ENCODE measurements around the gene CRABP1. TPM values are rescaled to one million over a fixed set of nuclear protein-coding genes. Genes with fewer than 3 reads are reported as not detected.

The CRABP1 gene
- total RNA-seq, 4 donors from 2014 or later = 19.6 to 211 (median 105) TPM

DNA sequence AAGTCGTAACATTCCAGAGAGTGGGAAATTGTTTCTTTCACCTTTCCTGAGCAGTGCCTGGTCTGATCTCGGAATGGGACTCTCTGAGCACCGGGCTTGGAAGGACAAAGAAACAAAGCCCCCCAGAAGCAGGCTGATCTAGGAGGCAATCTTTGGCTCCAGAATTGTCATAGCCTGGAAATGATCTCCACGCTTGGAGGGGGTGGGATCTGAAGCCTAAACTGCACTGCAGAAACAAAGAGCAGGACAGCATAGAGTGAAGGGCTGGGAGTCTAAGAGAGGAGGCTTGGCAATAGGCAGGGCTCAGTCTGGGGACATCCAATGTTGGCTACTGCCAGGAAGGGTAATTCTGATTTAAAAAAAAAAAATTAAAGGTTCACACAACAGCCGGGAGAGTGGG, 1.9 kb downstream of the CRABP1 start:
- Histone ChIP-seq H3K4me3 (replicated peaks in 1 of 3) (no peak overlapping the region), H3K27ac (peak overlapping the region; percentile 61 to 97 (median 88)), H3K27me3 (no peaks in the 10 kb centered on the region), H3K4me1 (peaks cover 17 to 29% of the 10 kb centered on the region in 2 donors), H3K36me3 (no peaks in the 10 kb centered on the region), H3K9me3 (no peaks in the 10 kb centered on the region)
- intact Hi-C loops (cut with DNase I) = no loop called here
- no peak for TF ChIP-seq POLR2A (IDR thresholded peaks at IDR 0.05)
- TF ChIP-seq, protein P1, sequence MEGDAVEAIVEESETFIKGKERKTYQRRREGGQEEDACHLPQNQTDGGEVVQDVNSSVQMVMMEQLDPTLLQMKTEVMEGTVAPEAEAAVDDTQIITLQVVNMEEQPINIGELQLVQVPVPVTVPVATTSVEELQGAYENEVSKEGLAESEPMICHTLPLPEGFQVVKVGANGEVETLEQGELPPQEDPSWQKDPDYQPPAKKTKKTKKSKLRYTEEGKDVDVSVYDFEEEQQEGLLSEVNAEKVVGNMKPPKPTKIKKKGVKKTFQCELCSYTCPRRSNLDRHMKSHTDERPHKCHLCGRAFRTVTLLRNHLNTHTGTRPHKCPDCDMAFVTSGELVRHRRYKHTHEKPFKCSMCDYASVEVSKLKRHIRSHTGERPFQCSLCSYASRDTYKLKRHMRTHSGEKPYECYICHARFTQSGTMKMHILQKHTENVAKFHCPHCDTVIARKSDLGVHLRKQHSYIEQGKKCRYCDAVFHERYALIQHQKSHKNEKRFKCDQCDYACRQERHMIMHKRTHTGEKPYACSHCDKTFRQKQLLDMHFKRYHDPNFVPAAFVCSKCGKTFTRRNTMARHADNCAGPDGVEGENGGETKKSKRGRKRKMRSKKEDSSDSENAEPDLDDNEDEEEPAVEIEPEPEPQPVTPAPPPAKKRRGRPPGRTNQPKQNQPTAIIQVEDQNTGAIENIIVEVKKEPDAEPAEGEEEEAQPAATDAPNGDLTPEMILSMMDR (IDR thresholded peaks at IDR 0.05) = no peak
- 64 to 74% methylated on average over 5 of the region's 5 CpGs for WGBS, 2 donors
- DNase-seq = no peak

DNA sequence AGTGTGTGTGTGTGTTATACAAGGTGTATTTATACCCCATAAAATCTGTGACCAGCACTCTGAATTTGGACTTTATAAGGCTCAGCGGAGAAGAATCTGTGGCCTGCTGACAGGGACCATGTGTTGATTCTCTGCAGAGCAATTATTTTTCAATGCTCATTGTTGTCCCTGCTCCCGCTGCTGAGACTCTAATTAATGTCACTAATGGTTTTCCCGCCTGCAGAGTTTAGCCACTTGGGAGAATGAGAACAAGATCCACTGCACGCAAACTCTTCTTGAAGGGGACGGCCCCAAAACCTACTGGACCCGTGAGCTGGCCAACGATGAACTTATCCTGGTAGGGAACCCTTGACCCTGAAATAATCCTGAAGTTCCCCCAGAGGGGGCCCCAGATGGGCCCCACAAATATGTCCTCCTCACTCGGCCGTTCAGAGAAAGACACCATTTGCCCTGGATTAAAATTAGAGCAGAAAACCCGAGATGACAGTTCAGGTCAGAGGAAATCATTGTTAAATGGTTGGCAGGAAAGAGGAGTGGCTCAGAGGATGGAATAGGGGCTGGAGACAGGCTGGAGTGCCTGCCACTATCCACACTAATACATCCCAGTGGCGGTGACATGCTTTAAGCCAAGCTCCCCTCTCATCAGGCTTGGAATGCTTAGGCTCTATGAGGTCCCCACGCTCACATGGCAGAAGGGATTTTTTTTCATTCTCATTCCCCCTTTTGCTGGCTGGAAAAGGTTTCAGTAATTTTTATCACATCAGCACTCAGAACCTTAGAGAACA, 3.3 kb downstream of the CRABP1 start:
- WGBS, 2 donors = 85 to 89% methylated on average over 12 of the region's 12 CpGs
- TF ChIP-seq POLR2A (IDR thresholded peaks at IDR 0.05) = no peak
- TF ChIP-seq, protein P1 (IDR thresholded peaks at IDR 0.05) = no peak
- Histone ChIP-seq H3K9me3 (no peaks in the 10 kb centered on the region), H3K27me3 (no peaks in the 10 kb centered on the region), H3K4me3 (replicated peaks in 1 of 3) (no peak overlapping the region), H3K4me1 (peaks cover 28 to 35% of the 10 kb centered on the region in 2 donors), H3K27ac (peak overlapping the region in 1 of 3 donors; percentile 97), H3K36me3 (no peaks in the 10 kb centered on the region)
- DNase-seq = no peak
- intact Hi-C loops (cut with DNase I) = no loop called here

DNA sequence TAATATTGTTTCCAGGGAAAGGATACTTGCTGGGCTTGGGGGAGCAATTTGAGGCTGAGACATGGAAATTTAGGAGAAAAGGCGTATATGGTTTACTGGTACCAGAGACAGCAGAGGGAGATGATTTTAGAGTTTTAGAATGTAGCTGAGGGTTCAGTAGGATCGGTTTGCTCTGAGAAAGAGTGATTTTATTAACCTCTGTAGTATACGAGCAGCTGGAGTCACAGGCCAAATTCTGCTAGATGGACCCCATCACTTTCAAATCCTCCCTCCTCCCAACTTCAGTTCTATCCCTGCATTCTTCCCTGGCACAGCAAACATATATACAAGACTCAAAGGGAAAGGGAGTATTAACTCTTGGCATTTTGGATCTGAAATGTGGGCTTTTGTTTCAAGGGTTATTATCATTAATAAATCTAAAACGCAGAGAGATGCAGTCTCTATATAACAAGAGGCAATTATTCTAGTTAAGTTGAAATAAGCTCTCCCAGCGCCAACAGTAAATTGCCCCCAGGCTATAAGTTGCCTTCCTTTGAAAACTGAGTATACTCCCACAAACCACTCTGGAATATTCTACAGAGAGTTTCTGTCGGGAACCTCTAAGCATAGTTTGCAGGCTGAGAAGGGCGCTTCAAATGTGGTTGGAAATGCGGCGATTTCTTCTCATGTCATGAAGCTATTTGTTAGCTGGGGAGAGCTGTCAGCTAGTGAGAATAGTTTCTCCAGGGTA, 5.4 kb downstream of the CRABP1 start:
- intact Hi-C loops (cut with DNase I) = no loop called here
- DNase-seq = no peak
- peak overlapping the region; percentile 25 to 94 (median 94) for H3K27ac ChIP-seq
- TF ChIP-seq POLR2A (IDR thresholded peaks at IDR 0.05) = no peak
- TF ChIP-seq, protein P1 (IDR thresholded peaks at IDR 0.05) = no peak
- WGBS, 2 donors = 89 to 90% methylated on average over 9 of the region's 9 CpGs
- no peaks in the 10 kb centered on the region for H3K27me3 ChIP-seq
- H3K9me3 ChIP-seq = no peaks in the 10 kb centered on the region
- no peaks in the 10 kb centered on the region for H3K36me3 ChIP-seq
- H3K4me1 ChIP-seq = peaks cover 25 to 39% of the 10 kb centered on the region in 2 donors
- H3K4me3 ChIP-seq (replicated peaks in 1 of 3) = no peak overlapping the region

GRCh38 chr15:78347586-78348543, 7.7 kb downstream of the CRABP1 start:
- peaks cover 25 to 39% of the 10 kb centered on the region in 2 donors for H3K4me1 ChIP-seq
- 36 to 44% methylated on average over 17 of the region's 17 CpGs for WGBS, 2 donors
- TF ChIP-seq POLR2A (IDR thresholded peaks at IDR 0.05) = peak in 1 of 2 donors; percentile 77
- TF ChIP-seq, protein P1 (IDR thresholded peaks at IDR 0.05) = no peak
- DNase-seq = peak; percentile 94
- intact Hi-C loops (cut with DNase I) = no loop called here
- H3K27me3 ChIP-seq = no peaks in the 10 kb centered on the region
- peak overlapping the region; percentile 92 to 94 (median 94) for H3K27ac ChIP-seq
- H3K9me3 ChIP-seq = no peaks in the 10 kb centered on the region
- no peak overlapping the region for H3K4me3 ChIP-seq (replicated peaks in 1 of 3)
- H3K36me3 ChIP-seq = no peaks in the 10 kb centered on the region

Measured in thyroid gland (tissue), 4 donors.